ENCODE measurements around the gene STMN1.
A peak's percentile ranks its signal among the peaks of the same experiment; 100 is the strongest.

STMN1 gene

DNA sequence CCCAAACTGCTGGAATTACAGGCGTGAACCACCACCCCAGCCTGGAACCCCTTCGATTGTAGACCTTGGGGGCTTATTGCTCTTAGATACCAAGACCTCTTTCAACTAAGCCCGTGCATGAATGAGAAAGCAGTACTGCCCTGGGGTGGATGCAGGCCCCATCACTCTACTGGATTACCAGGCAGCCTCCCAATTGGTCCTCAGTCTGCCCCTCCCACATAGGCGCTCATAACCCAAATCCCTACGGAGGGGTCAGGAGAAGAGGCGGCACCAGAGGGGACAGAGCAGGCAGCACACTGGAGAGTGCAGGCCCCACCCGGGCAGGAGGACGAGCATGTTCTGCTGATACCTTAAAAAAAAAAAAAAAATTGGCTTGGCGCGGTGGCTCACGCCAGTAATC, 12.4 kb upstream of the STMN1 start:
- no peak for DNase-seq (ENCODE audit: low read depth)

- no peak for DNase-seq (ENCODE audit: low read depth)
Measured at GRCh38 chr1:25917996-25918395, 11.8 kb upstream of the STMN1 start.

DNA sequence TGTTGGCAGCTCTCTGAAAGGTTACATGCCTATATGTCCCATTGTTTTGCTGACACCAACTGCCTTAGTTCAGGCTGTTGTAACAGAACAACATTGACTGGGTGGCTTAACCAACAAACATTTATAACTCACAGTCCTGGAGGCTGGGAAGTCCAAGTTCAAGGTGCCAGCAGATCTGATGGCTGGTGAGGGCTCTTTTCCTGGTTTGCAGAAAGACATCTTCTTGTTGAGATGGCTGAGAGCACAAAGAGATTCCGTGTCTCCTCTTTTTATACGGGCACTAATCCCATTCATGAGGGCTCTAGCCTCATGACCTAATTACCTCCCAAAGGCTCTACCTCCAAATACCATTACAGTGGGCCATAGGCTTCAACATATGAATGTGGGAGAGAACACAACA, 10.2 kb upstream of the STMN1 start:
- DNase-seq (ENCODE audit: low read depth): no peak

- DNase-seq (ENCODE audit: low read depth): no peak
Measured at GRCh38 chr1:25914074-25914995, 8.1 kb upstream of the STMN1 start.

DNA sequence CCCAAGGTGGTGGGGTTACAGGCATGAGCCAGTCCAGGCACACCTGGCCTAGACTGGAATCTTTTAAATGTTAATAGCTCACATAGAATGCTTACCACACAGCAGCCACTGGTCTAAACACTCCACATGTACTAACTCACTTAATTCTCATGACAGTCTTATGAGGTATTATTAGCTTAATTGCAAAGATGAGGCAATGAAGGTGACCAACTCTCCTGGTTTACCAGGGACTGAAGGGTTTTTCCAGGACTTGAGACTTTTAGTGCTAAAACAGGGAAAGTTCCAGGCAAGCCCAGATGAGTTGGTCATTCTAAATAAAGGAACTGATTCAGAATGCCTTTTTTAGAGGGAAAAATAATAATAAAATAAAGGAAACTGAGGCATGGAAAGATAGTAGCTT, 7.0 kb upstream of the STMN1 start:
- no peak for DNase-seq (ENCODE audit: low read depth)

GRCh38 chr1:25912076-25912831, 6.0 kb upstream of the STMN1 start:
- no peak for DNase-seq (ENCODE audit: low read depth)

GRCh38 chr1:25911162-25911561, 4.9 kb upstream of the STMN1 start:
- DNase-seq (ENCODE audit: low read depth): no peak

DNA sequence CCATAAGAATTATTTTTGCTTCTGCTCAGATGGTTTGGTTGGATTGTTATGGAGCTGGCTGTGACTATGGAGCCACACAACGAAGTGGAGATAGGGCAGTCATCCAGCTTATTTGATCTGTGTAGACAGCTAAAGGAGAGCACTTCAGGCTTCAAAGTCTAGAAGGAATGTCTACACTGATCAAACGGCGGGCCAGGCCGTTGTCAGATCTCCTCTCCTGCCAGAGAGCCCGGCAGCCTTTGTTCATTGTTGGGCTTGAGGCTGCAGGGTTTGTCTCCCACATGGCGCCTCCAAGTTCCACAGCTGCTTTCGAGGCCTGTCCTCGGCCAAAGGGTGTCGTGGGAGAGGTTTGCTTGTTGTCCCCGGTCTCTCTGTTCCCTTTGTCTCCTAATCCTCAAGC, 2.8 kb upstream of the STMN1 start:
- DNase-seq (ENCODE audit: low read depth): no peak

- no peak for DNase-seq (ENCODE audit: low read depth)
Measured at GRCh38 chr1:25908161-25908560, 1.9 kb upstream of the STMN1 start.

- DNase-seq (ENCODE audit: low read depth): no peak
Measured at GRCh38 chr1:25907601-25908000, 1.4 kb upstream of the STMN1 start.

GRCh38 chr1:25906644-25907300, 553 bp upstream of the STMN1 start:
- DNase-seq (ENCODE audit: low read depth): peak; percentile 24

GRCh38 chr1:25904943-25905679, 1.1 kb downstream of the STMN1 start:
- DNase-seq (ENCODE audit: low read depth): peak; percentile 84

DNA sequence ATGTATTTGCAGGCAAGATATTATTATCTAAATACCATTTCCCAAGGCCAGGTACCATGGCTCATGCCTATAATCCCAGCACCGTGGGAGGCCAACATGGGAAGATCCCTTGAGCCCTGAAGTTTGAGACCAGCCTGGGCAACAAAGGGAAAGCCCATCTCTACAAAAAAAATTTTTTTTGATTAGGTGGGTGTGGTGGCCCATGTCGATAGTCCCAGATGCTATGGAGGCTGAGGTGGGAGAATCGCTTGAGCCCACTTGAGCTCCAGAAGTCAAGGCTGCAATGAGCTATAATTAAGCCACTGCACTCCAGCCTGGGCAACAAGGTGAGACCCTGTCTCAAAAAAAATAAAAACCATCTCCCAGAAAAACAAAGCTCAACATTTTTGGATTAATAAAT, 2.2 kb downstream of the STMN1 start:
- no peak for DNase-seq (ENCODE audit: low read depth)

DNA sequence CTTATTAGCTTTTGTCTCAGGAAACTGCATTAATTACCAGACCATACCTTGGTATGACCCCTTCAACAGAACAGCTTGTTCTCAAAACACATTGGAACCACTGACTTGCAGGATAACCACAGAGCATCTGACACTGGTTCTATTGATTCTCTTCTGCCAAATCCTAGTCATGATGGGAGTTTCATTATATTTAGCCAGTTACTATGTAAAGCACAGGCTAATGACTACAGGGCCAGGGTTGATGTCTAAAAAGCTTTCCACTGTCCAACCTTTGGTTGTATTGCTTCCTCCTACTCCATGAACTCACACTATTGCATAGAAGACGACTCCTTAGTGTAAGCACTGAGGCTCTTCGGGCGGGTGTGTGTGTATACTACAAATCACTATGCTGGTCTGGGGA, 3.8 kb downstream of the STMN1 start:
- DNase-seq (ENCODE audit: low read depth): no peak

DNA sequence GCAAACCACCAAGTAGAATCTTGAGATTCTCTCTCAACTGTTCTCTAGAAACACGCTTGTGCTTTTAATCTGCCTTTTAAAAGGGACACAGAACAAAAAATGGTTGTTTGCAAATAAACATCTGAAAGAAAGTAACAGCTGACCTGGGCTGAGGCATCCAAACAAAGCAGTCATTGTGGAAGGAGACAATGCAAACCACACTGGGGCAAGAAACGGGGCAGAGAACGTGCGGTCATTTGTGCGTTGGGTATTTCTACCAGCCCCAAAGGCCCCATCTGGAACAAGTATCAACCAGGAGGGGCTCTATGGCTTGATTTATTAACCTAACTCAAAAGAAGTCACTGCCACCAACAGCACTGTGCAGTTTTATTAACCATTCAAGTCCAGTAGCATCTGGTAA, 6.0 kb downstream of the STMN1 start:
- DNase-seq (ENCODE audit: low read depth): no peak

DNA sequence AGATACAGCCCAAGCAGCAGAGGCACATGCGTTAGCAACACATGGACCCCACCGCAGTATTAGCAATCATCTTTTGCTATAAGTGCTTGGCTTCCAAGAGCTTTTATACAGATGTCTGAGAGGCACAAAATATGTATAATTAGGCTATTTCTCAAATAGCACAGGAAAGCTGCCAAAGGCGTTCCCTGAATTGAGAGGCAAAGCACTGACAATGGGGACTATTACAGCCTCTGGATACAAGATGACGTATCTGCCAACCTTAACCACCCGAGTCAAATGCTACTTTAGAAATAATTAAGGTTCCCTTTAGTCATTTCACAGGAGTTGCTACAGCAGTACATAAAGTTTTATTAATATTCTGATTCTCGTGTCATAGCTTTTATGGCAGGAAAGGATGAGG, 6.4 kb downstream of the STMN1 start:
- no peak for DNase-seq (ENCODE audit: low read depth)

DNA sequence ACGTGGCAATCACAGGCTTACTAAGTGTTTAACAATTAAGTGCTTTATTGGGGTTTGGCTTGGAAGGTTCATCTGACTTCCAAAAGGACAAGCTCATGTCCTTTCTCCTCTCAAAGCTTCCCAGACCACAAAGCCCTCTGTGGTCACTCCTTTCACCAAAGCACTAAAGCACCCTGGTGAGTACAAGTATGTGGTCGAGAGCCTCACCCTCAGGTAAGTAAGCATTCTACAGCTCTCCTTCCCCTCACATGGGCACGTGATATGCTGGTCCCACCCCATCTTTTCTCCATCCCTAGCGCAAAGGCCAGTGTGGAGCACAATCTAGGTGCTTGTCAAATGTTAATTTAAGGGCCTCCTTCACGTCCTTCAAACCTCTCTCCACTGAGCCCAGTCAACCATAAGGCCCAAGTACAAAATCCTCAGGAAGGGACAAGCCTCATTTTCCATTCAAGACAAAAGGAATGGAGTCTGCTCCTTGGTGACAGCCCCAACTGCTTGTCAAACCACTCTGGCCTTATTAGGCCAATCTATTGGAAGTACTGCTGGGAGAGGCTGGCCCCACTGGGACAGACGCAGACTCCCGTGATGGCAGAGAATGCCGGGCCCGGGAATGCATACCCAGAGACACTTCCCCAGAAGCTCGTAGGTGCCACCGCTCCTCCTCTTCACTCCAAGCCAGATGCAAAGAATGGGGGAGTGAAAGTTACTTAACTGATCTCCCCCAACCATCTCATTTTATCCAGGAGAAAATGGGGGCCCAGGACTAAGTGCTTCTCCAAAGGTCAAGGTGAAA, 7.8 kb downstream of the STMN1 start:
- DNase-seq (ENCODE audit: low read depth): no peak

DNA sequence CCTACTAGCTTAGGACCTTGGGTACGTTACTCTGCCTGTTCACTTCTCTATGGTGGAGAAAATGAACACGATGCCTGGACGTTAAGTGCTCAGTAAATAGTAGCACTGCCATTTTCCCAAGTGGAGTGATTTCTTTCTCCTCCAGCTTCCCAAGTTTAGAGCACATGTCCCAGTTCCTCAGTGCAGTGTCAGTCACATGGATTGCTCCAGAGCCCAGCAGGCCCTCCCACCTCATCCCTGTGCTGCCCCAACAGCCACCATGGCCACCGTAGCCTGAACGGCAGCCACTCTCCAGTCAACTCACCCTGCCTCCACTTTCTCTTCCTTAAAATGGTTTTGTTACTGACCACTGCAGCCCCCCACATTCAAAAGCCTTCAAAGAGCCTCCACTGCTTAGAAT, 8.5 kb downstream of the STMN1 start:
- DNase-seq (ENCODE audit: low read depth): no peak

DNA sequence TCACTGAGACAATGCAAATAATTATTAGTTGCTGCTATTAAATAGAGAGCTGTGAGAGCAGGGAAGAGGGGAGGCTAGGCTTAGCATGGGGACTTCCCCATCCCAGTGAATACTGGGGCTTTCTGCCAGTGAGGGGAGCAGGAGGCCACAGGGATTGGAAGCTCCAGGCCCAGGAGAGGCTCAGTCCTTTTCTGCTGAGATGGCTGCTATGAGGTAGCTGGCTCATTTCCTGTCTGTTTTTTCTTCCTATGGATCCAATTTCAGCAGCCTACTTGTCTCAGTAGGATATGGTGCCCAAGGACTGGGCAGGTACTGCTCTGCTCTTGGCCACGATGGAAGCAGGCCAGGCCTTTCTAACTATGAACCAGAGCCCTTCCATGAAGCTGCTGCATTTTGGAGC, 10.0 kb downstream of the STMN1 start:
- no peak for DNase-seq (ENCODE audit: low read depth)

DNA sequence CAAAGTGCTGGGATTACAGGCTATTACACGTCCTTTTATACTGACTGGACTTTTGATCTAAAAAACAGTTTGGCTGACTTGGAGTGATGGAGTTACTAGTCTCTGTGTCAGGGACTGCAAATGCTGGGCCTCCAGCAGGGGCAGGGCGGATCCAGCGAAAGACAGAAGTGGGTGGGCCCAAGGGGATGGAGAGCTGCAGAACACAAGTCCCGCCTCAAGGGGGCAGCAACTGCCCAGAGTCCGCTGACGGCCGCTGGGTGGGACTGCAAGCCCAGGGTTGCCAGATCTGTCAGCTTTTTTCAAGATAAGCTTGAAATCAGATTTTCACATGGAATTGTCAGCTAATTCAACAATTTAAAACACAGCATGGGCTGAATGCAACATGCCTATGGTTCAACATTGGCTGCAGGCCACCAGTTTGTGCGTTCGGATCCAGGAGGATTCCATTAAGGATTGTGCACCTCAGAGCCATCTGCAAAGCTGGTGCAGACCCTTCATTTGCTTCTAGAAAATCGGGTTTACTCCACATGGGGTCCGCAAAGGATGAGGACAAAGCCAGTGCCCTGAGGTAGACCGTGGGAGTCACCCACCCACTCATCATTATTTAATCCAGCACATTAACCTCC, 10.7 kb downstream of the STMN1 start:
- peak; percentile 74 for DNase-seq (ENCODE audit: low read depth)

- DNase-seq (ENCODE audit: low read depth): no peak
Measured at GRCh38 chr1:25893116-25893515, 13.1 kb downstream of the STMN1 start.
